ENCODE measurements around the gene RASA4B.

RASA4B gene

DNA sequence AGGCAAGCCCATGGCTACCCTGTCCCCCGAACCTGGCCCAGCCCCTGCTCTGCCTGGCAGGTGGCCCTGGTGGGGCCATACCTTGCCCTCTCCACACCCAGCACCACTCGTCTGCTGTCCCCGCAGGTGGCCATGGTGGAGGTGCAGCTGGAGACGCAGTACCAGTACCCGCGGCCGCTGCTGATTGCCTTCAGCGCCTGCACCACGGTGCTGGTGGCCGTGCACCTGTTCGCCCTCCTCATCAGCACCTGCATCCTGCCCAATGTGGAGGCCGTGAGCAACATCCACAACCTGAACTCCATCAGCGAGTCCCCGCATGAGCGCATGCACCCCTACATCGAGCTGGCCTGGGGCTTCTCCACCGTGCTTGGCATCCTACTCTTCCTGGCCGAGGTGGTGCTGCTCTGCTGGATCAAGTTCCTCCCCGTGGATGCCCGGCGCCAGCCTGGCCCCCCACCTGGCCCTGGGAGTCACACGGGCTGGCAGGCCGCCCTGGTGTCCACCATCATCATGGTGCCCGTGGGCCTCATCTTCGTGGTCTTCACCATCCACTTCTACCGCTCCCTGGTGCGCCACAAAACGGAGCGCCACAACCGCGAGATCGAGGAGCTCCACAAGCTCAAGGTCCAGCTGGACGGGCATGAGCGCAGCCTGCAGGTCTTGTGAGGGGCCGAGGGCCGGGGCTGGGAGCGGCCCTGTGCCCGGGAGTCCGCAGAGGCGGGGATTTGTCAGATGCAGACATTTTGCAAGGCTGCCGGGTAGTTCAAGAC, 71.0 kb downstream of the RASA4B start:
- no peak for DNase-seq (ENCODE audit: extremely low read depth, low read depth)
- TF ChIP-seq, protein P1, sequence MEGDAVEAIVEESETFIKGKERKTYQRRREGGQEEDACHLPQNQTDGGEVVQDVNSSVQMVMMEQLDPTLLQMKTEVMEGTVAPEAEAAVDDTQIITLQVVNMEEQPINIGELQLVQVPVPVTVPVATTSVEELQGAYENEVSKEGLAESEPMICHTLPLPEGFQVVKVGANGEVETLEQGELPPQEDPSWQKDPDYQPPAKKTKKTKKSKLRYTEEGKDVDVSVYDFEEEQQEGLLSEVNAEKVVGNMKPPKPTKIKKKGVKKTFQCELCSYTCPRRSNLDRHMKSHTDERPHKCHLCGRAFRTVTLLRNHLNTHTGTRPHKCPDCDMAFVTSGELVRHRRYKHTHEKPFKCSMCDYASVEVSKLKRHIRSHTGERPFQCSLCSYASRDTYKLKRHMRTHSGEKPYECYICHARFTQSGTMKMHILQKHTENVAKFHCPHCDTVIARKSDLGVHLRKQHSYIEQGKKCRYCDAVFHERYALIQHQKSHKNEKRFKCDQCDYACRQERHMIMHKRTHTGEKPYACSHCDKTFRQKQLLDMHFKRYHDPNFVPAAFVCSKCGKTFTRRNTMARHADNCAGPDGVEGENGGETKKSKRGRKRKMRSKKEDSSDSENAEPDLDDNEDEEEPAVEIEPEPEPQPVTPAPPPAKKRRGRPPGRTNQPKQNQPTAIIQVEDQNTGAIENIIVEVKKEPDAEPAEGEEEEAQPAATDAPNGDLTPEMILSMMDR (IDR thresholded peaks at IDR 0.05; ENCODE audit: low read depth, low read length): no peak

DNA sequence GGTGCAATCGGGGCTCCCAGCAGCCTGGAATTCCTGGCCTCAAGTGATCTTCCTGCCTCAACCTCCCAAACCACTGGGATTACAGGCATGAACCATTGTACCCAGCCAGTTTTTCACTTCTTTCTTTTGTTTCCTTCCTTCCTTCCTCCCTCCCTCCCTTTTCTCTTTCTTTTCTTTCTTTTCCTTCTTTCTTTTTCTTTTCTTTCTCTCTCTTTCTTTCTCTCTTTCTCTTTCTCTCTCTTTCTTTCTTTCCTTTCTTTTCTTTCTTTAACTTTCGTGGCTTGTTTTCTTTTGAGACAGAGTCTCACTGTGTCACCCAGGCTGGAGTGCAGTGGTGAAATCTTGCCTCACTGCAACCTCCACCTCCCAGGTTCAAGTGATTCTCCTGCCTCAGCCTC, 71.9 kb downstream of the RASA4B start:
- TF ChIP-seq, protein P1 (IDR thresholded peaks at IDR 0.05; ENCODE audit: low read depth, low read length): no peak
- no peak for DNase-seq (ENCODE audit: extremely low read depth, low read depth)

DNA sequence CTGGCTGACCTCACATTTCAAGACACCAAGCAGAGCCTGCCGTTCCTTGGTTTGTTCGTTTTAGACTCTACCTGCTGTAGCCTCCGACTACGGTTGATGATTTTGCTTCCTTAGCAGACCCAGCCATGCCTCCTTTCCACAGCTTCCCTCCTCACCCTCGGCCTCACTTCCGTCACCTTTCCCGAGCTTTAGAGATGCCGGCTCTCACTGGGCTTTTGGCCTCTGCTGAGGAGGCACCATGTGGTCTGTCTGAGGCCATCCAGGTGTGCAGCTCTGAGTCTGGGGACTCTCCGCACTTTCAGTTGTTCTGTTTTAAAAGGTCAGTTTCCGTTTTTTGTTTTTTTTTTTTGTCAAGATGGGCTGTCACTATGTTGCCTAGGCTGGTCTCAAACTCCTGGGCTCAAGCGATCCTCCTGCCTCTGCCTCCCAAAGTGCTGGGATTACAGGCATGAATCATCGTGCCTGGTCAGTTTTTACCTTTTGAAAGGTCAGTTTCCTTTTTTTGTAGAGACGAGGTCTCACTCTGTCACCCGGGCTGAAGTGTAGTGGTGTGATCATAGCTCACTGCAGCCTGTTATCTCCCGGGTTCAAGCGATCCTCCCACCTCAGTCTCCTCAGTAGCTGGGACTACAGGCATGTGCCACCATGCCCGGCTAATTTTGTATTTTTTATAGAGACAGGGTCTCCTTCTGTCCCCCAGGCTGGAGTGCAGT, 72.5 kb downstream of the RASA4B start:
- DNase-seq (ENCODE audit: extremely low read depth, low read depth): no peak
- TF ChIP-seq, protein P1 (IDR thresholded peaks at IDR 0.05; ENCODE audit: low read depth, low read length): no peak

DNA sequence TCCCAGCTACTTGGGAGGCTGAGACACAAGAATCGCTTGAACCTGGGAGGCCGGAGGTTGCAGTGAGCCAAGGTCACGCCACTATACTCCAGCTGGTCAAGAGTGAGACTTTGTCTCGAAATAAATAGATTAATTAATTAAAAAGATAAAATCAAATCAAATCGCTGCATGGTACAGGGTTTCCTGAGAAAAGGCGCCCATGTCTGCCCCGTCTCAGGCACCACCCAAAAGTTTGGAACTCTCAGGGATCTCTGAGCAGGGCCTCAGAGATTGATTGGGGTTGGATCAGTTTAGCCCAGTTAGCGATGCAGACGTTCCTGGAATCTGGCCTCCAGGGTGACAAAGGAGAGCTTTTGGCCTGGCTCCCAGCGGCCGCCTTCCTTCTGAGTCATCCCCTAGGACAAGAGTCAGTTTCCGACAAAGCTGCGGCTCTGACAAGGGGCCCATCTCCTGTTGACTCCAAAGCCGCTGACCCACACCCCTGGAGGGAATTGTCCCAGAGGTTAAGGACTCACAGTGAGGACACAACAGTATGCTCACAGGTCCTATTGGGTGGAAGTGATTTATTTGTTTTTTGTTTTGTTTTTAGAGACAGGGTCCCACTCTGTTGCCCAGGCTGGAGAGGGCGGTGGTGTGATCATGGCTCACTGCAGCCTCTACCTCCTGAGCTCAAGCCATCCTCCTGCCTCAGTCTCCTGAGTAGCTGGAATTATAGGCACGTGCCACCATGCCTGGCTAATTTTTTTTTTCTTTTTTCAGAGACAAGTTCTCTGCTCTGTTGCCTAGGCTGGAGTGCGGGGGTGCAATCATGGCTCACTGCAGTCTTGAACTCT, 77.4 kb downstream of the RASA4B start:
- no peak for DNase-seq (ENCODE audit: extremely low read depth, low read depth)

DNA sequence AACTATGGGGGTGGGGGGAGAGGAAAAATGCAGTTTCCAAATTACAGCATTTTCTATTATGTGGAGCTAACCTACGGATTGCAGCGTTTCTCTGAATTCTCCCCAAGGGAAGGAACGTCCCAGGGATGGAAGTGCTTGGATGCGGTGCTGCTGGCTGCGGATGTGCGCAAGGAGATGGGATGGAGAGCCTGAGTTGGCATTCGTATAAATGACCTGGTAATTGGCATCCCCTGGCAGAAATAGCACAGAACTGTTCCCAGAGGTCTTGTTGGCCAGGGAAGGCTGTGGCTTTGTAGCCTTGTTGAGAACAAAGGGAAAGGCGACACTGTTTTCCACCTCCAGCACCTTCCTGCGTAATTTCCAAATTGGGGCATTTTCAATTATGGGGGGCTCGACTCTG, 81.5 kb downstream of the RASA4B start:
- no peak for DNase-seq (ENCODE audit: extremely low read depth, low read depth)
- TF ChIP-seq, protein P1 (IDR thresholded peaks at IDR 0.05; ENCODE audit: low read depth, low read length): no peak

More for the DNA sequence above, 77.4 kb downstream of the RASA4B start:
- TF ChIP-seq, protein P1 (IDR thresholded peaks at IDR 0.05; ENCODE audit: low read depth, low read length): no peak

DNA sequence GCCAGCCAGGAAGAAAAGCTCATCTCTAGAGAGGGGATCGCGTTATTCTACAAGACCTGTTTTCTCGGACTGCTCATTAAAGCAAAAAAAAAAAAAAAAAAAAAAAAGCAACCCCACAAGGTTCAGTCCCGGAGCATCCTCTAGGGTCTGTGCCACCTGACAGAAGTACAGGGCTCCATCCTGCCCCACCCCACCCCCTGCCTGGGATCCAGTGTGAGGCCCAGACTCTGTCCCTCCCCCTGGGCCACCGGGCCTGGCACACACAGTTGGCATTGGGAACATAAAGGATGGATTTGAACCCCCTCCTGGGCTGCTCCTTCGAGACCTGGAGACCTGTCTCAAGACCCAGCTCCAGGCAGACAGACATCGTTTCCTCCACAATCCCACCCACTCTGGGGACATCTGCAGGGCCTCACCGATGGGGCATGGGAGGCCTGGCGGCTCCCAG, 83.5 kb downstream of the RASA4B start:
- DNase-seq (ENCODE audit: extremely low read depth, low read depth): no peak
- TF ChIP-seq, protein P1 (IDR thresholded peaks at IDR 0.05; ENCODE audit: low read depth, low read length): no peak
